Measurements from ENCODE around the gene CD9. TPM values are rescaled to one million over a fixed set of nuclear protein-coding genes. Genes with fewer than 3 reads are reported as not detected.
"Not testable (repeated sequence)": the region's sequence is repeated elsewhere in the genome, so short reads cannot be mapped to it uniquely, and the experiment has no call there.

Gene CD9
- polyA plus RNA-seq, 1 donor, result 45.9 TPM

DNA sequence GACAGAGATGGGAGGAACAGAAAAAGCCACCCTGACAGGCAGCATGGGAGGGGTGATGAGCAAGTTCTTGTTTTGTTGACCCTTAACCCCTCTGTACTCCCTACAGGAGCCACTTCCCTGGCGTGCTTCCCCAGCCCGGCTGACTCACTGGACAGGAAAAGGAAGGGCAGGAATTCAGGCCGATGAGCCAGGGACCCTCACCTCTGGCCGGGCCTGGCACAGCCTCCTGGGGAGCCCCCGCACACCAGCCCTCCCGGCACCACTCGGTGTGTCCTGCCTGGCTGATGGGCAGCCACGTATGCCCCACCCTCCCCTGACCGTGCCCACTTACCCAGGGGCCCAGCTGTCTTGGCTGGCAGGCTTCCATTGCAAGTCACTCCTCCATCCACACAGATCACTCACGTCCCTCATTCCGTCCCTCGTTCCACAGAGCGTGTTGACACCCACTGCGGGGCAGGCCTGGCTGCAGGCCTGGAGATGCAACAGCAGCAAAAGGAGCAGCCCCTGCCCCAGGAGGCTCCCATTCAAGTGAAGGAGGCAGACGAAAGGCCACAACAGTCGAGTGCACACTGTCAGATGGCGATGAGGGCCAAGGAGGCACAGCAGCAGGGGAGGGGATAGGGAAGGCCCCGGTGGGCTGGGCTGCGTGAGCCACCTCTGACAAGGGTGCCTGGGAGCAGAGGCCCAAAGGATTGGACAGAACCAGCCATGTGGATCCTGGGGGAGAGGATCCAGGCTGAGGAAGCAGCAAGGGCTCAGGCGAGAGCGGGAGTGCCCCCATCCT lies 19.7 kb upstream of the CD9 start:
- no peak for DNase-seq

DNA sequence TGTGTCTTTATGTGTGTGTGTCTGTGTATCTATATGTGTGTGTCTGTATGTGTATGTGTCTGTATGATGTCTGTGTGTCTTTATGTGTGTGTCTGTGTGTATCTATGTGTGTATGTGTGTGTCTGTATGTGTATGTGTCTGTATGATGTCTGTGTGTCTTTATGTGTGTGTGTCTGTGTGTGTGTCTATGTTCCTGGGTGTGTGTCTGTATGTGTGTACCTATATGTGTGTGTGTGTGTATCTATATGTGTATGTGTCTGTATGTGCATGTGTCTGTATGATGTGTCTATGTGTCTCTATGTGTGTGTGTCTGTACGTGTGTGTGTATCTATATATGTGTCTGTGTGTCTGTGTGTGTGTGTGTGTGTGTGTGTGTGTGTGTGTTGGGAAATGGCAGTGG lies 19.0 kb upstream of the CD9 start:
- no peak for DNase-seq

DNA sequence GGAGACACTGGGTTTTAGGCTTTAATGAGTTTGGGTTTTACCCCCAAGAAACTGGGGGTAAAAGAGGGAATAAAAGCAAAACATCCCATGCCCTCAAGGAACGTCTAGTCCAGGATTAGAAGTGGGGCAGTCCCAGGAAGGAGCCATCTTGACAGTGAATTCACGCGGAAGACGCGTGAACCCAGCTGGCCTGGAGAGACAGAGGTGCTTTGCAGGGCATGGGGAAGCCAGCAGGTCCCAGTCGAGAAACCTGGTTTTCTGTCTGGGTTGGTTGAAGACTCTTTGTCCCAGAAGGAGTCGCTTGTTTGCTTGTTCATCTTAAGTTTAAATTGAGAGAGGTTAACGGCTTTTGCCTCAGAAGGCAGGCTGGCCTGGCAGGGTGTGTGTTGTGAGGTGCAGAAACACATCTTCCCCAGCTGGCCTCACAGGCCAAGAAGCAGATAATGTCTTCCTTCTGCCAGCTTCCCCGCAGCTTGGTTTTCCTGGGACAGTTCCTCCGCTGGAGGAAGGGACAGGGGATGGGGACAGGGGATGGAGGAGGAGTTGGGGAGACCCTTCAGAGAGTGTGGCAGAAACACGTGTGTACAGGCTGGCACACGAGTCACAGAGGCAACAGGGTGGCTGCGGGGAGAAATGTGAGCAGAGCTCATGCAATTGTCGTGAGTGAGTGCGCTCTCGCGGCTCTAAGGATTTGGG lies 18.5 kb upstream of the CD9 start:
- DNase-seq, result no peak

- no peak for DNase-seq
Measured at GRCh38 chr12:6182279-6182898, 17.8 kb upstream of the CD9 start.

DNA sequence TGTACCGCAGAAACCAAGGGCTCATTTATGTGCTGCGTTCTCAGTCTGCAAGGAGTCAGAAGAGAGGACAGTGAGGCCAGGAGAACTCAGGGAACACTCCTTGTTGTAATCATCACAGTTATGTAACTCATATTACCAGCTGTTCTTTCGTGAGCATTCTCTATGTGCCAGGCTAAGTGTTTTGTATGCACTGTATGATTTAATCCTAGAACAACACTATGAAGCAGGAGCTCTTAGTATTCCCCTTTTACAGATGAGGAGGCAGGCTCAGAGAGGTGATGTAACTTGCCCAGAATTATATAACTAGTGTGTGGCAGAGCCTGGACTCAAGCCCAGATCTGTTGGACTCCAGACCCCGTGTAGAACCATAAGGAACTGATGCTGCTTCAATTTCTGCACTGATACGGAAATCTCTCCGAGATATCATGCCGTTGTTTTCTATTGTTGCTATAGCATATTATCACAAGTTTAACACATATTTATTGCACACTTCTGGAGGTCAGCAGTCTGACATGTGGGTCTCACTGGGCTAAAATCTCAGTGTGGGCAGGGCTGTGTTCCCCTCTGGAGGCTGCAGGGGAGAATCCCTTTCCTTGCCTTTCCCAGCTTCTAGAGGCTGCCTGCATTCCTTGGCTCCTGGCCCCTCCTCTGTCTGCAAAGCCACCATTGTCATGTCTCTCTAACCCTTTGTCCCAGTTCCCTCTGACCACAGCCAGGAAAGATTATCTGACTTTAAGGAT lies 16.3 kb upstream of the CD9 start:
- no peak for DNase-seq

DNA sequence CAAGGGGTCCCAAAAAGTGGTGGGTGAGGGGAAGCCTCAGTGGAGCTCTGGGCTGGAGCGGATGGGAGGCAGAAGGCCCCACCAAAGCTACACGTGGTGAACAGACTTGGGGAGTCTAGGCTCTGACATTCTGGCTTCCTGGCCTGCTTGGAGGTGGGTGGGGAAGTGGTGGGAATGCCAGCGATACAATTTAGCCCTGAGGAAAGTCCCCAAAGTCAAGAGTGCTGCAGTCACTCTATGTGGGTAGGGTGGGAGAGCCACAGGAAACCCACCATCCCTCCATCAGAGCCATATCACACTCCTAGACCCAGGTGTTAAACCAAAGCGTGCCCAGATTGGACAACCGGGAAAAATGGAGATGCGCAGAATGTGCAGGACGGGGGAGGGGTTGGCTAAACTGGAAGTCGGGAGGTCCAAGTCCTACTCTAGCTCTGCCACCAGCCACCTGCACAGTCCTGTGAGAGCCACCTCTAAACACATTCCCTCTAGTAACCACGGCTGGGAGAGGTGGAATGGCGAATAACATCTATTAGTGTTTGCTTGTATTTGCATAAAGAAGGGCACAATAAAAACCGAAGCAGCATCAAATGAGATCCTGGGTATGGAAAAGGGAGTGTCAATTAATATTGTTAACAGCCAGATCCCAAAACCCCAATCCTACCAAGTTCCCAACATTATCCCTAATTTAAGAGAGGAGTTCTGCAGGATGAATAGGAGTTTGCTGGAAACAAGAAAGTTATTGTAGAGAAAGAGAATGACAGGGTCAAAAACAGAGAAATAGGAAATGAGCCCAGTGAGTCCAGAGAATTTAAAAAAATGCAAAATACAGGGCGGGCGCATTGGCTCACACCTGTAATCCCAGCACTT lies 14.0 kb upstream of the CD9 start:
- no peak for DNase-seq

DNA sequence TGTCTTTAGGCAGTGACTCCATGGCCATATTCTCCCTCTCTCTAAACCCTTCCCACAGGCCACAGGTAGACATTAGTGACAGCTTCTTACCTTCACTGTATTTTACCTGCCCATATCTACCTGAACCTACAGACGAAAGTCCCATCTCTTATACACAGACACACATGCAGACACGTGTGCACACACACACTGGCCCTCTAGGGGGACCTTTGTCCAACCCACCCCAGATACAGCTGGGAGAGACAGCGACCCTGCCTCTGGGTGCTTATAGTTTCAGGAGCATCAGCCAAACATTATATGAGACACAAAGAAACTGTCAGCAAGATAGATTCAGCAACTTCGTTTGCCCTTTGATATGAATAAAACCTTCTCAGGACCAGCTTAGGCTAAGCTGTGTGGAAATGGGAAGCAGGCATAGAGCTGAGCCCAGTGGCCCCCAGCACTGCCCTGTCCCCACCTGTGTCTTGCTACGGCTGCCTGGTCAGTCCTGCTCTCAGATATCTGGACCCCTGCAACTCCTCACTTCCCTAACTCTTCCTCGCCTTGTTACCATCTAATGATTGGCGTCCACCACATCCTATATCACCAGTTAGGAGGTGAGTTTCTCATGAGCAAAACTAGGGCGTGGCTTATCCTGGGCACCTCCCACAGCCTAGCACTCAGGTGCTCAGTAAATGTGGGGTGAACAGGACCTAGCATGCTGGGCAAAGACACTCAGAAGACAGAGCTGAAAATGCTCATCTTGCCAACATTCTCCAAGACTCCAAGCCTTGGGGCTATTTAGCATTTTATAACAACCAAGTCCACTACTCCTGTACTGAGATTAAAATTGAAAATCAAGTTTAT lies 12.0 kb upstream of the CD9 start:
- DNase-seq, result no peak

- no peak for DNase-seq
Measured at GRCh38 chr12:6189028-6189427, 11.2 kb upstream of the CD9 start.

DNA sequence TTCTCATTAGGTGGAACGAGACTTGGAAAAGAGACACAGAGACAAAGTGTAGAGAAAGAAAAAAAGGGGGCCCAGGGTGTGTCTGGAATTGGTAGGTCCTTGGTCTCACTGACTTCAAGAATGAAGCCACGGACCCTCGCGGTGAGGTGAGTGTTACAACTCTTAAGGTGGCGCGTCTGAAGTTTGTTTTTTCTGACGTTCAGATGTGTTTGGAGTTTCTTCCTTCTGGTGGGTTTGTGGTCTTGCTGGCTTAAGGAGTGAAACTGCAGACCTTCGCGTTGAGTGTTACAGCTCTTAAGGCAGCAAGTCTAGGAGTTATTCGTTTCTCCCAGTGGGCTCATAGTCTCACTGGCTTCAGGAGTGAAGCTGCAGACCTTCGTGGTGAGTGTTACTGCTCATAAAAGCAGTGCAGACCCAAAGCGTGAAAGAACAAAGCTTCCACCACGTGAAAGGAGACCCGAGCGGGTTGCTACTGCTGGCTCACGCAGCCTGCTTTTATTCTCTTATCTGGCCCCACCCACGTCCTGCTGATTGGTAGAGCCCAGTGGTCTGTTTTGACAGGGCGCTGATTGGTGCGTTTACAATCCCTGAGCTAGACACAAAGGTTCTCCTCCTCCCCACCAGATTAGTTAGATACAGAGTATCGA lies 10.1 kb upstream of the CD9 start:
- not testable (repeated sequence) for DNase-seq

DNA sequence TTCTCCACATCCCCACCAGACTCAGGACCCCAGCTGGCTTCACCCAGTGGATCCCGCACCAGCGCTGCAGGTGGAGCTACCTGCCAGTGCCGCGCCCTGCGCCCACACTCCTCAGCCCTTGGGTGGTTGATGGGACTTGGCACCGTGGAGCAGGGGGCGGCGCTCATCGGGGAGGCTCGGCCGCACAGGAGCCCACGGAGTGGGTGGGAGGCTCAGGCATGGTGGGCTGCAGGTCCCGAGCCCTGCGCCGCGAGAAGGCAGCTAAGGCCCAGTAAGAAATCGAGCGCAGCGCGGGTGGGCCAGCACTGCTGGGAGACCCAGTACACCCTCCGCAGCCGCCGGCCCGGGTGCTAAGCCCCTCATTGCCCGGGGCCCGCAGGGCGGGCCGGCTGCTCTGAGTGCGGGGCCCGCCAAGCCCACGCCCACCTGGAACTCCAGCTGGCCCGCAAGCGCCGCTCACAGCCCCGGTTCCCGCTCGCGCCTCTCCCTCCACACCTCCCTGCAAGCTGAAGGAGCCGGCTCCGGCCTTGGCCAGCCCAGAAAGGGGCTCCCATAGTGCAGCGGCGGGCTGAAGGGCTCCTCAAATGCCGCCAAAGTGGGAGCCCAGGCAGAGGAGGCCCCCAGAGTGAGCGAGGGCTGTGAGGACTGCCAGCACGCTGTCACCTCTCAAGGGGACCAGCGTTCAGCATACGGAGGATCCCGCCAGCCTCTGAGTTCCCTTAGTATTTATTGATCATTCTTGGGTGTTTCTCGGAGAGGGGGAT lies 9.3 kb upstream of the CD9 start:
- DNase-seq, result not testable (repeated sequence)

GRCh38 chr12:6192604-6193380 lies 7.4 kb upstream of the CD9 start:
- DNase-seq, result no peak

DNA sequence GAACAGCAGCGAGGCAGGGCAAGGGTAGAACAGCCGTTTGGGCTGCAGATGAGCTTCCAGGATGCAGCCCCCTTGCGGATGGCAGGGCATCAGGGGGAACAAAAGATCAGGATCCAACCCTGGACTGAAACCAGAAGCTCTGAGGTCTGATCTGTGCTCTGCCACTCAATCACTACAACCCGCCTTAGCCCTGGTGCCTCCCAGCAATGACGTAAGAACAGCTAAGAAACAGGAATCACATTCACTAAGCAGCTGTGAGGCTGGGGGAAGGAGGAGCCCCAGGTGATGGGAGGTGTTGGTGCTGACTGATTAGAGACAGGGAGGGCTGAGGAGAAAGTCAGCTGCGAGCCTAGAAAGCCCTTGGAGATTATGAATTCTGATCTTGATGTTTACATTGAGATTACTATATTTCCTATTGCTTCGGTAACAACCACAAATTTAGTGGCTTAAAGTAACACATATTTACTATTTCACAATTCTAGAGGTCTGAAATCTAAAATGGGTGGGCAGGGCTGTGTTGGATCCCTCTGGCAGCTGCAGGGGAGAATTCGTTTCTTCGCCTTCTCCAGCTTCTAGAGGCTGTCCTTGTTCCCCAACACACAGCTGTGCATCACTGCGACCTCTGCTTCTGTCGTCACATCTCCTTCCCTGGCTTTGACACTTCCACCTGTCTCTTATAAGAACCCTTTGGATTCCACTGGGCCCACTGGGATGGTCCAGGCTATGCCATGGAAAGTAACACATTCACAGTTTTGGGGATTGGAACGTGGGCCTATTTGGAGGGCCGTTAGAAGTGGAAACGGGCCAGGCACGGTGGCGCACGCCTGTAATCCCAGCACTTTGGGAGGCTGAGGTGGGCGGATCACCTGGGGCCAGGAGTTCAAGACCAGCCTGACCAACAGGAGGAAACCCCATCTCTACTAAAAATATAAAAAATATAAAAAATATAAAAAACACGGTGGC lies 6.1 kb upstream of the CD9 start:
- DNase-seq, result no peak

DNA sequence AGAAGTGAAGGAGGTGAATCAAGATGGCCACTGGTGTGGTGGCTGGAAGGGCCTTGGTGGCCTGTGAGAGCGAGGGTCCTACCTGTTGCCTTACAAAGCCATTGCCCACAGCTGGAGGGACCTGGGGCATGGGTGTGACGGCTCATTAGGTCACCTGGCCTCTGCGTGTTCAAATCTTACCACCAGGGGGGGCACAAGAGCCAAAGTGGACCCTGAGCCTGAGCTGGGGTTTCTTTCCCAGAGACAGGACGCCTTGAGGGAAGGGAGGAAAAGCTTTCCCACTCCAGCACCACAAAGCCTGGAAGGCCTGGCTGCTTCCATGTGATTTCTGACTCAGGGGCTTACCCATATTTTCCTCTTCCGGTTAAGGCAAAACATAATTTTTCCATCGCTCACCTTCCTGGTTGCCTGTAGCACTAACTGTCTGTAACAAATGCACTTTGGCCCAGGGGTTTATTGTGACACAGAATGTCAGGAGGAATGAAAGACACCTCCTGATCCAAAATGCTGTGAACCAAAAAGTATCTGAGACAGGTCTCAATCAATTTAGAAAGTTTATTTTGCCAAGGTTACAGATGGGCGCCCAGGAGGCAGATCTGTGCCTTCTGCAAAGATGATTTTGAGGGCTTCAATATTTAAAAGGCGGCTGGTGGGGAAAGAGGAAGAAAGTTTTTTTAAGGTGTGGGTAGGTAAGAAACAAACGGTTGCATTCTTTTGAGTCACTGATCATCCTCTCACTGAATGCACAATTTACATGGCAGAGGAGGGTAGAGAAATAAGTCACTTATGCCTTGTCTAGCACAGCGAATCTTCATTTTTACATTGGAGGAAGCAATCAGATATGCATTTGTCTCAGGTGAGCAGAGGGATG lies 4.3 kb upstream of the CD9 start:
- peak; percentile 86 for DNase-seq

DNA sequence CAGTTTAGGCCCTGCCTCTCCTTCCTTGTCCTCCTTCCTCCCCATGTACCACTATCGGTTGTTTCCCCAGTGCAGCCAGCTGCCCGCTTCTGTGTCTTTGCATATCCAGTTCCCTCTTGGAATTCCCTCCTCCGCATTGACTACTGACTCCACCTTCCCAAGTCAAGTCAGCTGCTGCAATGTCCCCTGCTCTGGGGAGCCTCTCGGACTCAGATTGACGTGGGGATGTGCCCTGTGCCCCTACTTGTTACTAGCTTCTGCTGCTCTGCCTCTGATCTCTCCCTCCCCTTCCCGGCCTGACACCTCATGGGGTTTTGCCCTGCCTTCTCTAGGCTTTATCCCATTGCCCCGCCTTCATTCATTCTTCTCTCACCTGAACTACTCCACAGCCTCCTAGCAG lies 2.1 kb upstream of the CD9 start:
- DNase-seq, result no peak

DNA sequence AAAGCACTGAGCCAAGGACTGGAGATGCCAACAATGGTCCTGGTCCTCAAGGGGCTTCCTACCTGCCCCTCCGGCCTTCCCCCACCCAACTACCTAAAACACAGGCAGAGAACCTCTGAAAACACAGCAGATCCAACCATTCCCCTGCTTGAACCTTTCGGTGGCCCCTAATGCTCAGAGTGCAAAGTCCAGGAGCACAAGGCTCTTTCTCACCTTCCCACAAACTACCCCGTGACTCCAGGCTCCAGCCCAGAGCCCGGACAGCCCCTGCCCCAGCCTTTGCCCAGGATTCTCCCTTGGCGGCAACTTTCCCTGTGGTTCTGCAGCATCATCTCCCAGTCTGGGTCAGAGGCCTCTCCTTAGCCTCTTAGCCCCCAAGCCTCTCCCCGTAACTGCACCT lies 1.6 kb upstream of the CD9 start:
- DNase-seq, result no peak

- no peak for DNase-seq
Measured at GRCh38 chr12:6198985-6199530, 1.1 kb upstream of the CD9 start.
